ENCODE measurements around the gene CCDC148.
A peak's percentile ranks its signal among the peaks of the same experiment; 100 is the strongest.

Gene CCDC148

GRCh38 chr2:158456309-158457066, at the start of gene CCDC148, which contains the start of gene PKP4:
Gene CCDC148 (minus strand): TSS chr2:158456753. CDS start chr2:158456439, 314 bp downstream.
Gene PKP4 (plus strand): TSS chr2:158456952. CDS start chr2:158533185, 76,233 bp downstream.
- DNase-seq = peak; percentile 95

- DNase-seq = no peak
Measured at GRCh38 chr2:158505448-158505934, 48.9 kb upstream of the CCDC148 start.

- DNase-seq = no peak
Measured at GRCh38 chr2:158504088-158504487, 47.5 kb upstream of the CCDC148 start.

- DNase-seq = no peak
Measured at GRCh38 chr2:158502974-158503373, 46.4 kb upstream of the CCDC148 start.

GRCh38 chr2:158501301-158501700, 44.7 kb upstream of the CCDC148 start:
- peak; percentile 82 for DNase-seq

GRCh38 chr2:158500333-158500732, 43.8 kb upstream of the CCDC148 start:
- no peak for DNase-seq

- DNase-seq = no peak
Measured at GRCh38 chr2:158499383-158499782, 42.8 kb upstream of the CCDC148 start.

- no peak for DNase-seq
Measured at GRCh38 chr2:158498749-158499136, 42.2 kb upstream of the CCDC148 start.

GRCh38 chr2:158498043-158498748, 41.6 kb upstream of the CCDC148 start:
- peak; percentile 24 for DNase-seq

- no peak for DNase-seq
Measured at GRCh38 chr2:158497486-158497885, 40.9 kb upstream of the CCDC148 start.

GRCh38 chr2:158496986-158497385, 40.4 kb upstream of the CCDC148 start:
- DNase-seq = no peak

- DNase-seq = no peak
Measured at GRCh38 chr2:158495175-158495574, 38.6 kb upstream of the CCDC148 start.

- DNase-seq = peak; percentile 83
Measured at GRCh38 chr2:158493458-158493857, 36.9 kb upstream of the CCDC148 start.

- no peak for DNase-seq
Measured at GRCh38 chr2:158491072-158491471, 34.5 kb upstream of the CCDC148 start.

- no peak for DNase-seq
Measured at GRCh38 chr2:158489366-158490112, 33.0 kb upstream of the CCDC148 start.

- no peak for DNase-seq
Measured at GRCh38 chr2:158488442-158489216, 32.1 kb upstream of the CCDC148 start.

GRCh38 chr2:158487419-158487818, 30.9 kb upstream of the CCDC148 start:
- no peak for DNase-seq

GRCh38 chr2:158486970-158487325, 30.4 kb upstream of the CCDC148 start:
- DNase-seq = no peak

GRCh38 chr2:158486150-158486969, 29.8 kb upstream of the CCDC148 start:
- no peak for DNase-seq

GRCh38 chr2:158484892-158485556, 28.5 kb upstream of the CCDC148 start:
- DNase-seq = no peak

GRCh38 chr2:158482594-158482993, 26.0 kb upstream of the CCDC148 start:
- DNase-seq = no peak

All from NCI-H2171 treated with DMSO at 0.1 percent for 48 hours (cell line).